ENCODE measurements around the gene TNIP2. TPM values are rescaled to one million over a fixed set of nuclear protein-coding genes. Genes with fewer than 3 reads are reported as not detected.

The TNIP2 gene
- total and polyA plus RNA-seq, 2 of the 13 experiments (the other 11 are each of a cell fraction or from before 2014, with no cell fraction given): 25.6 to 38.0 TPM

DNA sequence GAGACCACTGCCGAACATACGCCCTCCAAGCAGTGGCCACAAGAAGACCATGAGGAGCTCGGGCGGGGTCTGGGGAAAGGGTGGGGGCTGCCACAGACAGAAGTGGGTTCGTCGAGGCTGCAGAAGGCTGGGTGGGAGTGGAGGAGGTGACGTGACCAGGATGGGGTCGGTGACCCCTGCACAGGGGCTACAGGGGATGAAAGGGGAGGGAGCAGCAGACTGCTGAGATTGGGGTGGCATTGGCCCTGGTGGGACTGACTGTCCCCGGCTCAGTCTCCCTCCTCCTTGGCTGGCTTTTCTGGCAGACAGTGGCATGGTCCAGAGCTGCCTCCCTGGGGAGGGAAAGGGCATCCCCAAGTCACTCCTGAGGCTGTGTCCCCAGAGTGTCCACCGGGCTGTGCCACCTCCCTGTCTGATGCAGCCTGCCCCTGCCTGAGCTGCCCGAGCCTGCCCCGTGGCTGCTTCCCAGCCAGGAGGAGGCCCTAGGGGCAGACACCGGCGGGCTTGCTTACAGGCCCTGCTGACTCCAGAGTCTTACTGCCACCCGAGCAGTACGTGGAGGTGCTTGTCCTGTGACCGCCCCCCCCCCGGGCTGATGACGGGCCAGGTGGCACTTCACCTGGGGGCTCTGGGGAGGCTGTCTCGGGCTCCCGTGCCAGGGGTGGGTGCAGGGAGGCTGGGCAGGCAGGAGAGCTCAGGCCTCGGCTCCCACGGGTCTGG lies 44.0 kb upstream of the TNIP2 start (continued):
- TF ChIP-seq, protein P1, sequence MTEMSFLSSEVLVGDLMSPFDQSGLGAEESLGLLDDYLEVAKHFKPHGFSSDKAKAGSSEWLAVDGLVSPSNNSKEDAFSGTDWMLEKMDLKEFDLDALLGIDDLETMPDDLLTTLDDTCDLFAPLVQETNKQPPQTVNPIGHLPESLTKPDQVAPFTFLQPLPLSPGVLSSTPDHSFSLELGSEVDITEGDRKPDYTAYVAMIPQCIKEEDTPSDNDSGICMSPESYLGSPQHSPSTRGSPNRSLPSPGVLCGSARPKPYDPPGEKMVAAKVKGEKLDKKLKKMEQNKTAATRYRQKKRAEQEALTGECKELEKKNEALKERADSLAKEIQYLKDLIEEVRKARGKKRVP (CRISPR knock-in tag; IDR thresholded peaks at IDR 0.05): 0 out of 4 replicates have a peak, but pooled peaks of 1 of the 2 experiments have one; percentile 4
- 0 out of 2 replicates have a peak, but pooled peaks have one; percentile 35 for TF ChIP-seq ZNF160 (CRISPR knock-in tag; IDR thresholded peaks at IDR 0.05)
- TF ChIP-seq, protein P2, sequence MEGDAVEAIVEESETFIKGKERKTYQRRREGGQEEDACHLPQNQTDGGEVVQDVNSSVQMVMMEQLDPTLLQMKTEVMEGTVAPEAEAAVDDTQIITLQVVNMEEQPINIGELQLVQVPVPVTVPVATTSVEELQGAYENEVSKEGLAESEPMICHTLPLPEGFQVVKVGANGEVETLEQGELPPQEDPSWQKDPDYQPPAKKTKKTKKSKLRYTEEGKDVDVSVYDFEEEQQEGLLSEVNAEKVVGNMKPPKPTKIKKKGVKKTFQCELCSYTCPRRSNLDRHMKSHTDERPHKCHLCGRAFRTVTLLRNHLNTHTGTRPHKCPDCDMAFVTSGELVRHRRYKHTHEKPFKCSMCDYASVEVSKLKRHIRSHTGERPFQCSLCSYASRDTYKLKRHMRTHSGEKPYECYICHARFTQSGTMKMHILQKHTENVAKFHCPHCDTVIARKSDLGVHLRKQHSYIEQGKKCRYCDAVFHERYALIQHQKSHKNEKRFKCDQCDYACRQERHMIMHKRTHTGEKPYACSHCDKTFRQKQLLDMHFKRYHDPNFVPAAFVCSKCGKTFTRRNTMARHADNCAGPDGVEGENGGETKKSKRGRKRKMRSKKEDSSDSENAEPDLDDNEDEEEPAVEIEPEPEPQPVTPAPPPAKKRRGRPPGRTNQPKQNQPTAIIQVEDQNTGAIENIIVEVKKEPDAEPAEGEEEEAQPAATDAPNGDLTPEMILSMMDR (CRISPR knock-in tag; IDR thresholded peaks at IDR 0.05): peak; percentile 20; the same call in 1 of the 2 replicates
- TF ChIP-seq KDM1A (CRISPR knock-in tag; IDR thresholded peaks at IDR 0.05): no peak
- 0 out of 2 replicates have a peak, but pooled peaks have one; percentile 7 for TF ChIP-seq ZNF891 (CRISPR knock-in tag; IDR thresholded peaks at IDR 0.05)
- TF ChIP-seq ZNF501 (CRISPR knock-in tag; IDR thresholded peaks at IDR 0.05): peak; percentile 2; the same call in 1 of the 2 replicates
- TF ChIP-seq, protein P3, sequence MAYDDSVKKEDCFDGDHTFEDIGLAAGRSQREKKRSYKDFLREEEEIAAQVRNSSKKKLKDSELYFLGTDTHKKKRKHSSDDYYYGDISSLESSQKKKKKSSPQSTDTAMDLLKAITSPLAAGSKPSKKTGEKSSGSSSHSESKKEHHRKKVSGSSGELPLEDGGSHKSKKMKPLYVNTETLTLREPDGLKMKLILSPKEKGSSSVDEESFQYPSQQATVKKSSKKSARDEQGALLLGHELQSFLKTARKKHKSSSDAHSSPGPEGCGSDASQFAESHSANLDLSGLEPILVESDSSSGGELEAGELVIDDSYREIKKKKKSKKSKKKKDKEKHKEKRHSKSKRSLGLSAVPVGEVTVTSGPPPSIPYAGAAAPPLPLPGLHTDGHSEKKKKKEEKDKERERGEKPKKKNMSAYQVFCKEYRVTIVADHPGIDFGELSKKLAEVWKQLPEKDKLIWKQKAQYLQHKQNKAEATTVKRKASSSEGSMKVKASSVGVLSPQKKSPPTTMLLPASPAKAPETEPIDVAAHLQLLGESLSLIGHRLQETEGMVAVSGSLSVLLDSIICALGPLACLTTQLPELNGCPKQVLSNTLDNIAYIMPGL (CRISPR knock-in tag; IDR thresholded peaks at IDR 0.05; ENCODE audit: borderline replicate concordance in 1 of 2, low read depth in 1 of 2): 0 out of 4 replicates have a peak, but pooled peaks of 1 of the 2 experiments have one; percentile 10
- TF ChIP-seq AGO2 (optimal IDR thresholded peaks at IDR 0.05; ENCODE audit: low read depth, low read length): peak; percentile 94
- TF ChIP-seq MAFG (CRISPR knock-in tag; IDR thresholded peaks at IDR 0.05): no peak
- TF ChIP-seq HNRNPL (IDR thresholded peaks at IDR 0.05; ENCODE audit: low read depth, low read length): peak; percentile 90
- 0 out of 2 replicates have a peak, but pooled peaks have one; percentile 6 for TF ChIP-seq ZNF564 (CRISPR knock-in tag; IDR thresholded peaks at IDR 0.05)
- TF ChIP-seq STAG1 (CRISPR knock-in tag; IDR thresholded peaks at IDR 0.05): peak; percentile 10; the same call in 1 of the 2 replicates
- peak; percentile 7; the same call in 1 of the 2 replicates for TF ChIP-seq RAD21 (CRISPR knock-in tag; IDR thresholded peaks at IDR 0.05)
- 0 out of 2 replicates have a peak, but pooled peaks have one; percentile 17 for TF ChIP-seq HIVEP1 (CRISPR knock-in tag; IDR thresholded peaks at IDR 0.05)
- TF ChIP-seq, protein P4, sequence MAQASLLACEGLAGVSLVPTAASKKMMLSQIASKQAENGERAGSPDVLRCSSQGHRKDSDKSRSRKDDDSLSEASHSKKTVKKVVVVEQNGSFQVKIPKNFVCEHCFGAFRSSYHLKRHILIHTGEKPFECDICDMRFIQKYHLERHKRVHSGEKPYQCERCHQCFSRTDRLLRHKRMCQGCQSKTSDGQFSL (CRISPR knock-in tag; IDR thresholded peaks at IDR 0.05): peak; percentile 75; the same call in 1 of the 2 replicates
- TF ChIP-seq, protein P5, sequence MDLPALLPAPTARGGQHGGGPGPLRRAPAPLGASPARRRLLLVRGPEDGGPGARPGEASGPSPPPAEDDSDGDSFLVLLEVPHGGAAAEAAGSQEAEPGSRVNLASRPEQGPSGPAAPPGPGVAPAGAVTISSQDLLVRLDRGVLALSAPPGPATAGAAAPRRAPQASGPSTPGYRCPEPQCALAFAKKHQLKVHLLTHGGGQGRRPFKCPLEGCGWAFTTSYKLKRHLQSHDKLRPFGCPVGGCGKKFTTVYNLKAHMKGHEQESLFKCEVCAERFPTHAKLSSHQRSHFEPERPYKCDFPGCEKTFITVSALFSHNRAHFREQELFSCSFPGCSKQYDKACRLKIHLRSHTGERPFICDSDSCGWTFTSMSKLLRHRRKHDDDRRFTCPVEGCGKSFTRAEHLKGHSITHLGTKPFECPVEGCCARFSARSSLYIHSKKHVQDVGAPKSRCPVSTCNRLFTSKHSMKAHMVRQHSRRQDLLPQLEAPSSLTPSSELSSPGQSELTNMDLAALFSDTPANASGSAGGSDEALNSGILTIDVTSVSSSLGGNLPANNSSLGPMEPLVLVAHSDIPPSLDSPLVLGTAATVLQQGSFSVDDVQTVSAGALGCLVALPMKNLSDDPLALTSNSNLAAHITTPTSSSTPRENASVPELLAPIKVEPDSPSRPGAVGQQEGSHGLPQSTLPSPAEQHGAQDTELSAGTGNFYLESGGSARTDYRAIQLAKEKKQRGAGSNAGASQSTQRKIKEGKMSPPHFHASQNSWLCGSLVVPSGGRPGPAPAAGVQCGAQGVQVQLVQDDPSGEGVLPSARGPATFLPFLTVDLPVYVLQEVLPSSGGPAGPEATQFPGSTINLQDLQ (CRISPR knock-in tag; IDR thresholded peaks at IDR 0.05): 0 out of 2 replicates have a peak, but pooled peaks have one; percentile 11
- TF ChIP-seq, protein P6, sequence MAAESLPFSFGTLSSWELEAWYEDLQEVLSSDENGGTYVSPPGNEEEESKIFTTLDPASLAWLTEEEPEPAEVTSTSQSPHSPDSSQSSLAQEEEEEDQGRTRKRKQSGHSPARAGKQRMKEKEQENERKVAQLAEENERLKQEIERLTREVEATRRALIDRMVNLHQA (CRISPR knock-in tag; IDR thresholded peaks at IDR 0.05): no peak
- TF ChIP-seq MYC (CRISPR knock-in tag; IDR thresholded peaks at IDR 0.05; ENCODE audit: borderline replicate concordance): 0 out of 2 replicates have a peak, but pooled peaks have one; percentile 13
- no peak for TF ChIP-seq ZNF674 (CRISPR knock-in tag; IDR thresholded peaks at IDR 0.05; ENCODE audit: low read depth)
